DOHH2 (cell line): ENCODE data around the gene SIM1.
A peak's percentile ranks its signal among the peaks of the same experiment; 100 is the strongest.

ENCODE experiments used
- EZH2phosphoT487 ChIP-seq: fragments of 200-600 bp; sonication (generic); IDR thresholded peaks from 2 replicates; pipeline ENCODE4 v1.6.1; 2017; ENCODE audit warnings: borderline replicate concordance, mild to moderate bottlenecking, antibody characterized with exemption, low read length, moderate library complexity, mixed read lengths
- TF ChIP-seq, protein P1 (sequence below): fragments of 200-600 bp; sonication (generic); IDR thresholded peaks from one replicate; pipeline ENCODE4 v1.5.1; 2014; ENCODE audit warnings: antibody characterized with exemption, mild to moderate bottlenecking, low read depth, low read length; ENCODE audit not compliant: poor library complexity, severe bottlenecking

DNA sequence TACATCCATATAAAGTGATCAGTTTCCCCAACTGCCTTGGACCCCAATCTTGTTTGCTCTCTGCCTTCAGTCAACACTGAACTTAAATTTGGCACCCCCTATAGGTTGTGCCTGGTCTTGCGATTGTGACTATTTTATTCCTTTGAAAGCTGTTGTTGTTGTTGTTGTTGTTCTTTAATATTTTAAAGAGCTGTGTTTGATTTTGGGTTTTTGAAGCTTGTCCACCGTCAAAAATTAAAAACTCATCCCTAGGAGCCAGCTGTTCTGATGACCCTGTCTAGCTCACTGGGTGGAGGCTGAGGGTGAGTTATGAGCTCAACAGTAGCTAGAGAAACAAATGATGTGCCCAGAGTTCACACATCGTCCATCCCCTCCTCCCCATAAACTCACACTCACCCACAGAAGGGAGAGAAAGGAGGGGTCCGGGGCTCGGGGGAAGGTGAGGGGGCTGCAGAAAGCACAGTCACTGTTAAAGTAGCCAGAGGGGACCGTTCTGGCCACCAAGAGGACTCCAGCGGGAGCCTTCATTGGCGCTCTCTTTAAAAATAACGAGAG lies 4.0 kb downstream of the SIM1 start:
- TF ChIP-seq, protein P1, sequence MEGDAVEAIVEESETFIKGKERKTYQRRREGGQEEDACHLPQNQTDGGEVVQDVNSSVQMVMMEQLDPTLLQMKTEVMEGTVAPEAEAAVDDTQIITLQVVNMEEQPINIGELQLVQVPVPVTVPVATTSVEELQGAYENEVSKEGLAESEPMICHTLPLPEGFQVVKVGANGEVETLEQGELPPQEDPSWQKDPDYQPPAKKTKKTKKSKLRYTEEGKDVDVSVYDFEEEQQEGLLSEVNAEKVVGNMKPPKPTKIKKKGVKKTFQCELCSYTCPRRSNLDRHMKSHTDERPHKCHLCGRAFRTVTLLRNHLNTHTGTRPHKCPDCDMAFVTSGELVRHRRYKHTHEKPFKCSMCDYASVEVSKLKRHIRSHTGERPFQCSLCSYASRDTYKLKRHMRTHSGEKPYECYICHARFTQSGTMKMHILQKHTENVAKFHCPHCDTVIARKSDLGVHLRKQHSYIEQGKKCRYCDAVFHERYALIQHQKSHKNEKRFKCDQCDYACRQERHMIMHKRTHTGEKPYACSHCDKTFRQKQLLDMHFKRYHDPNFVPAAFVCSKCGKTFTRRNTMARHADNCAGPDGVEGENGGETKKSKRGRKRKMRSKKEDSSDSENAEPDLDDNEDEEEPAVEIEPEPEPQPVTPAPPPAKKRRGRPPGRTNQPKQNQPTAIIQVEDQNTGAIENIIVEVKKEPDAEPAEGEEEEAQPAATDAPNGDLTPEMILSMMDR, result peak; percentile 29
- no peak for TF ChIP-seq EZH2phosphoT487
